Measurements from ENCODE around the gene GTPBP6. TPM values are rescaled to one million over a fixed set of nuclear protein-coding genes. Genes with fewer than 3 reads are reported as not detected.
A peak's percentile ranks its signal among the peaks of the same experiment; 100 is the strongest.
"Not testable (repeated sequence)": the region's sequence is repeated elsewhere in the genome, so short reads cannot be mapped to it uniquely, and the experiment has no call there.

The GTPBP6 gene
- total RNA-seq, 1 donor from 2014 or later: 54.1 TPM

GRCh38 chrX:291411-291901 is 27.1 kb downstream of the GTPBP6 start:
- DNase-seq (ENCODE audit: low spot score): no peak

GRCh38 chrX:290476-291166 is 28.0 kb downstream of the GTPBP6 start:
- DNase-seq (ENCODE audit: low spot score): no peak

DNA sequence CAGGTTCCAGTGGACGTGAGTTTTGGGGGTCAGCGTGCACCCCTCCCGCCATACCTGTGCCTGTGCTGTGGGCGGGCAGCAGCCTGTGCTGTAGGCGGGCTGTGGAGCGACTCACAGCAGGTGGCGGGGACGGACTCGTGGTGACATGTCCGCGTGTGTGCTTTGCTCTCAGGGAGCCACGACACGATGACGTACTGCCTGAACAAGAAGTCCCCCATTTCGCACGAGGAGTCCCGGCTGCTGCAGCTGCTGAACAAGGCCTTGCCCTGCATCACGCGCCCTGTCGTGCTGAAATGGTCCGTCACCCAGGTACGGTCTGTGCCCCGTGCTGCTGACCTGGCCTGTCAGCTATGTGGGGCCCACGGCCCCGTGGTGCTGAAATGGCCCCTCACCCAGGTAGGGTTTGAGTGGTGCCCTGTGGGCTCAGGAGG is 30.0 kb downstream of the GTPBP6 start:
- no peak for DNase-seq (ENCODE audit: low spot score)

- DNase-seq (ENCODE audit: low spot score): no peak
Measured at GRCh38 chrX:287670-288069, 30.9 kb downstream of the GTPBP6 start.

DNA sequence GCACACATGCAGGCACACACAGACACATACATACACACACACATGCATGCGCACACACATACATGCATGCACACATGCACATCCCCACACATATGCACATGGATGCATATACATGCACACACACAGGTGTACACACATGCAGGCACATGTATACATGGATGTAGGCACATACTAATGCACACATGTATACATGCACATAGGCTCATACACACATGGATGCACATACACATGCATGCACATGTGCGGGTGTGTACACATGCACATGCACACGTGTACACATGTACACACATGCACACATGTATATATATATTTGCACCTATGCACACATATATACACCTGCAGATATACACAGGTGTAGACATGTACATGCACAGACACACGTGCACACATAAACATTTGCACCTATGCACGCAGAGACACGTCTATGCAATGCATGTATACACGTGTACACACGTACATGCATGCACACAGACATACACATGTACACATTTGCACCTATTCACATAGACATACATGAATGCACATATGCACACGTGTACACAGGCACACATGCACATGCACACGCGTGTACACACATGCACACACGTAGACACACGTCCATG is 33.4 kb downstream of the GTPBP6 start:
- no peak for DNase-seq (ENCODE audit: low spot score)

GRCh38 chrX:283115-283845 is 35.3 kb downstream of the GTPBP6 start:
- peak; percentile 91 for DNase-seq (ENCODE audit: low spot score)

GRCh38 chrX:282000-282681 is 36.5 kb downstream of the GTPBP6 start:
- DNase-seq (ENCODE audit: low spot score): not testable (repeated sequence)

- no peak for DNase-seq (ENCODE audit: low spot score)
Measured at GRCh38 chrX:281166-281999, 37.2 kb downstream of the GTPBP6 start, which contains the start of gene PLCXD1. Gene PLCXD1 (plus strand): TSS chrX:281381. CDS start chrX:284188, 2,807 bp downstream.

DNA sequence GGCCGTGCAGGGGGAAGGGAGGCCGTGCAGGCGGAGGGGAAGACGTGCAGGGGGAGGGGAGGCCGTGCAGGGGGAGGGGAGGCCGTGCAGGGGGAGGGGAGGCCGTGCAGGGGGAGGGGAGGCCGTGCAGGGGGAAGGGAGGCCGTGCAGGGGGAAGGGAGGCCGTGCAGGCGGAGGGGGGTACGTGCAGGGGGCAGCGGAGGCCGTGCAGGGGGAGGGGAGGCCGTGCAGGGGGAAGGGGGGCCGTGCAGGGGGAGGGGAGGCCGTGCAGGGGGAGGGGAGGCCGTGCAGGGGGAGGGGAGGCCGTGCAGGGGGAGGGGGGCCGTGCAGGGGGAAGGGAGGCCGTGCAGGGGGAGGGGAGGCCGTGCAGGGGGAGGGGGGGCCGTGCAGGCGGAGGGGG is 37.9 kb downstream of the GTPBP6 start:
- DNase-seq (ENCODE audit: low spot score): not testable (repeated sequence)

- DNase-seq (ENCODE audit: low spot score): not testable (repeated sequence)
Measured at GRCh38 chrX:279757-280604, 38.6 kb downstream of the GTPBP6 start.

DNA sequence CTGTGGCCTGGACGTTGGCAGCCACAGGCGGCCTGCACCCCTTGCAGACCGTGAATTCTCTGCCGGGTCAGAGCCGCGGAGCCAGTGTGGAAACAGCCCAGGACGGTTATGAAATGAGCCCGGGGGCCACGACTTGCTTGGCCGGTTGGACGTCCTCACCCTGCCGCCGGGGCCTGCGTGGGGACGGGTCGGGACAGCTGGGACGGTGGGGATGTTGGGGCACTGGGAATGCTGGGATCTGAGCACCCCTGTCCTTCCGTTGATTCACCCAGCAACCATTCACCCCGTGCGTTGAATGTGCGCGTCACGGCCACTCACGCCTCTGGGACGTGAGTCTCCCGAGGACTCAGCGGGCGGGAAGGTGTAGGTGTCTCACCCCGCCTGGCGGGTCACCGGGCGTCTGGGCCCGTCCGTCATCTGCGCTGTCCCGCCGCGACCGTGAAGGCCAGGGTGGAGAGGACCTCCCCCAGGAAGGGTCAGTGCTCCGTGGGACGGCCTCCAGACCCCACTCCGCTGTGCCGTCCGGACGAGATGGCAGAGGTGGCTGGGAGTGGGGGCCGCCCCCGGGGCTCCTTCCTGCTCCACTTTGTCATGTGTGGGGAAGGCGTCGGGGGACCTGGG is 41.9 kb downstream of the GTPBP6 start:
- no peak for DNase-seq (ENCODE audit: low spot score)

- peak; percentile 78 for DNase-seq (ENCODE audit: low spot score)
Measured at GRCh38 chrX:275967-276580, 42.5 kb downstream of the GTPBP6 start.

DNA sequence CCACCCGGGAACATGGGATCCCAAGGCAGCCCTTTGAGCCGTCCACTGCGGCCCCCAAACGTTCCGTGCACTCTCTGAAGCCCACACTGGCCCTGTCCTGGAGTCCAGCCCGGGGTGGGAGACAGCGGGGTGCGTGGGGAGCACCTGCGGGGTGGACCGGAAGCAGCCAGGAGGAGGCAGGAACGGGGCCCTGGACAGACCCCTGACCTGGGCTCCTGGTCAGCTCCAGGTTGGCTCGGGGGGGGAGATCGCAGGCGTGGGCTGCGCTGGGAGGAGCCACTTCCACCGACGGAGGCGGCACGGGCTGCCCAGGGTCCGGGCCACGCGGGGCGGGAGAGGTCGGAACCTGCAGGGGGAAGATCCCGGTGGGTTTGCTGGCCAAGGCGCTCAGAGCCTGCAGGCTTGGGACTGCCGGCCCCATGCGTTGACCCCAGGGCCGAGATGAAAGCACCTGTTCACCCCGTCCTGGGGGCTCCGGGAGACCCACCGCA is 43.1 kb downstream of the GTPBP6 start:
- no peak for DNase-seq (ENCODE audit: low spot score)

DNA sequence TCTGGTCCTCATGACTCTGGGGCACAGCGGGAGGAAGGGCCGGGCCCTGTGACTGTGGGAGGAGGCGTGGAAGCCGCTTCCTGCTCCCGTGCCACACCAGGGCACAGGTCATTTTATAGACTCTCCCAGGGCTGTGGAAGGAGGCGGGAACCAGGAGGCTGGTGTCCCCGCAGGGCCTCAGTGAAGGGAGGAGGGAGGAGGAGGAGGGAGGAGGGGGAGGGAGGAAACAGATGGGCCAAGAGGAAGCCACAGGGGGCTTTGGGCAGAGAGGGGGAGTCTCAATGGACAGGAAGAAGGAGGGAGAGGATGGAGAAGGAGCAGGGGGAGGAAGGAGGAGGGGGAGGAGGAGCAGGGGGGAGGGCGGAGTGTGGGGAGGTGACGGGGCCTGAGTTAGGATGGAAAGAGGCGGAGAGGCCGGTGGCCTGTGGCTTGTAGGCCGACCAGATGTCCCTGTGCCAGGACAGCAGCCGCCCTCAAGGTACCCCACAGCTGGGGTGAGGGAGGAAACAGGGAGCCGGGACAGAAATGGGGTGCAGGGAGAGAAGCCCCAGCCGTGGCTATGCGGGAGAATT is 43.6 kb downstream of the GTPBP6 start:
- no peak for DNase-seq (ENCODE audit: low spot score)

DNA sequence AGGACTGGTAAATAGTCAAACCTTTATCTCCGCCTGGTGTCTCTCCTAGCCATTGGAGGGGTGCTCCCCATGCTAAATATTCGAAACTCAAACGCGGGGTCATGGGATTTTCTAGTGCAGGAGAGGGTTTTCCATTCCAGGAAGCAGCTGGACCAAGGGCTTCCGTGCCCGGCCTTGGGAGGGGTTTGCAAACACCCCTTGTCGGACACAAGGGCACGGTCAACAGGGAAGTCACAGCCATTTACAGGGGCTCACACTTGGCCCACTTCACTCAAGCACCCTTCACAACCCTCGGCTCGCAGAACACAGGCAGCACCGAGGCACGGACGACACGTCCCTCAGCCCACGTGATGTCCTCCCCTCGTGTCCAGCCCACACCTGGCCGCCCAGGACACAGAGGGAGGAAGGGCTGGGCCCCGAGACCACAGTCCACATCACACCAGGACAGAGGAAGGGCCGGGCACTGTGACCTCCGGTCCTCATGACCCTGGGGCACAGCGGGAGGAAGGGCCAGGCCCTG is 47.7 kb downstream of the GTPBP6 start:
- no peak for DNase-seq (ENCODE audit: low spot score)

GRCh38 chrX:267771-268261 is 50.8 kb downstream of the GTPBP6 start:
- no peak for DNase-seq (ENCODE audit: low spot score)

- DNase-seq (ENCODE audit: low spot score): no peak
Measured at GRCh38 chrX:265502-265901, 53.1 kb downstream of the GTPBP6 start.

Measured in mucosa of gallbladder (tissue), 1 donor.